H1 (cell line): ENCODE data around the gene SLC15A2.

Experiments used
- JUN ChIP-seq: IDR thresholded peaks from 2 replicates; pipeline ENCODE4 v1.6.1; 2011; ENCODE audit warnings: low read depth, mild to moderate bottlenecking, improper control_type of control experiment, low read length
- TF ChIP-seq, protein P1 (sequence below), 3 experiments: IDR thresholded peaks; 1 replicate in 2 of 3; 2 replicates in 1 of 3; pipeline versions ENCODE4 v1.5.1 to v1.6.1; 2011; ENCODE audit warnings: low read length in 3 of 3, mild to moderate bottlenecking in 3 of 3, inconsistent platforms in 2 of 3, low read depth in 1 of 3, moderate library complexity in 1 of 3; ENCODE audit not compliant: insufficient read depth in 1 of 3; ENCODE audit errors: control extremely low read depth in 1 of 3

DNA sequence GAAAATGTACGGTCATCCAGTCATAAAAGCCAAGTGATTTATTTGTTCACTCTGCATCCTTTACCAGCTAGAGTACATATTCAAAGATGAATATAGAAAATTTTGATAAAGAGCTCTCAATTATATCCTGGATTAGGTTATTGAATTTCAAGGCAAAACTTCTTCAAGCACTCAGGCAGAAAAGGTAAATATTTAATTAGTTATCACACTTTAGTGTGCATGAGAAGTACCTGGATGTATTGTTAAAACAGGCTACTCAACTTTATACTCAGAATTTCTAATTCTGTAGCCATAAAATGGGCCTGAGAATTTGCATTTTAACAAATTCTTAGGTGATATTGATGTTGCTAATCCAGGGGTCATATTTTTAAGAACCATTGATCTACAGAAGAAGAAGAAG lies 82.5 kb downstream of the SLC15A2 start:
- TF ChIP-seq, protein P1, sequence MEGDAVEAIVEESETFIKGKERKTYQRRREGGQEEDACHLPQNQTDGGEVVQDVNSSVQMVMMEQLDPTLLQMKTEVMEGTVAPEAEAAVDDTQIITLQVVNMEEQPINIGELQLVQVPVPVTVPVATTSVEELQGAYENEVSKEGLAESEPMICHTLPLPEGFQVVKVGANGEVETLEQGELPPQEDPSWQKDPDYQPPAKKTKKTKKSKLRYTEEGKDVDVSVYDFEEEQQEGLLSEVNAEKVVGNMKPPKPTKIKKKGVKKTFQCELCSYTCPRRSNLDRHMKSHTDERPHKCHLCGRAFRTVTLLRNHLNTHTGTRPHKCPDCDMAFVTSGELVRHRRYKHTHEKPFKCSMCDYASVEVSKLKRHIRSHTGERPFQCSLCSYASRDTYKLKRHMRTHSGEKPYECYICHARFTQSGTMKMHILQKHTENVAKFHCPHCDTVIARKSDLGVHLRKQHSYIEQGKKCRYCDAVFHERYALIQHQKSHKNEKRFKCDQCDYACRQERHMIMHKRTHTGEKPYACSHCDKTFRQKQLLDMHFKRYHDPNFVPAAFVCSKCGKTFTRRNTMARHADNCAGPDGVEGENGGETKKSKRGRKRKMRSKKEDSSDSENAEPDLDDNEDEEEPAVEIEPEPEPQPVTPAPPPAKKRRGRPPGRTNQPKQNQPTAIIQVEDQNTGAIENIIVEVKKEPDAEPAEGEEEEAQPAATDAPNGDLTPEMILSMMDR (IDR thresholded peaks at IDR 0.05; ENCODE audit: control extremely low read depth in 1 of 3, insufficient read depth in 1 of 3, low read depth in 1 of 3, low read length in 3 of 3): no peak
- TF ChIP-seq JUN: no peak
